H1 (cell line): ENCODE data around the gene PDE4D. TPM values are rescaled to one million over a fixed set of nuclear protein-coding genes. Genes with fewer than 3 reads are reported as not detected.

Source experiments
- CTCF ChIA-PET: fragments of 300-600 bp; sonication (Branson Sonifier 250); formaldehyde crosslinking; loops from one replicate; lab custom pipeline; 2021; ENCODE audit not compliant: partially characterized antibody; lab: Charles Lee
- POLR2A ChIA-PET: fragments of 300-600 bp; sonication (Branson Sonifier 250); formaldehyde crosslinking; loops from one replicate; lab custom pipeline; 2021; ENCODE audit warnings: inconsistent platforms; ENCODE audit not compliant: partially characterized antibody; lab: Charles Lee
- DNase-seq, 2 experiments: peaks; one replicate each; pipeline versions ENCODE4 v3.0.0 to v3.0.0-alpha.2; 2010 to 2022; ENCODE audit warnings: low spot score in 2 of 2, low read depth in 1 of 2, mixed read lengths in 1 of 2
- FAIRE-seq: peaks from 2 replicates; lab custom pipeline; 2011; peaks lifted over from hg19 to GRCh38; lab: Jason Lieb, UNC
- H2AFZ ChIP-seq: 2 replicates; pipeline ENCODE4 v1.8.1; 2012; ENCODE audit warnings: low read length, inconsistent platforms
- H2AK5ac ChIP-seq: 2 replicates; pipeline ENCODE4 v1.6.1; 2013; ENCODE audit warnings: low read depth, low read length
- H2BK120ac ChIP-seq: replicated peaks from 2 replicates; pipeline ENCODE3; 2013; ENCODE audit warnings: low read depth, low read length, inconsistent platforms
- H2BK12ac ChIP-seq: 2 replicates; pipeline ENCODE4 v1.6.1; 2013; ENCODE audit warnings: low read depth, low read length
- H2BK15ac ChIP-seq: 2 replicates; pipeline ENCODE4 v1.6.1; 2013; ENCODE audit warnings: low read length
- H2BK20ac ChIP-seq: 2 replicates; pipeline ENCODE4 v1.6.1; 2013; ENCODE audit warnings: low read length
- H2BK5ac ChIP-seq: 2 replicates; pipeline ENCODE4 v1.6.1; 2013; ENCODE audit warnings: low read depth, low read length
- H3K14ac ChIP-seq: 2 replicates; pipeline ENCODE4 v1.6.1; 2013; ENCODE audit warnings: inconsistent platforms; ENCODE audit not compliant: insufficient read length
- H3K18ac ChIP-seq: 2 replicates; pipeline ENCODE4 v1.6.1; 2013; ENCODE audit warnings: low read length; ENCODE audit errors: extremely low read depth
- H3K23ac ChIP-seq: 2 replicates; pipeline ENCODE4 v1.6.1; 2013; ENCODE audit warnings: inconsistent platforms; ENCODE audit not compliant: insufficient read length
- H3K23me2 ChIP-seq: 2 replicates; pipeline ENCODE4 v1.6.1; 2013; ENCODE audit warnings: low read depth, low read length
- H3K27ac ChIP-seq: 2 replicates; pipeline ENCODE4 v1.6.1; 2011; ENCODE audit warnings: low read depth, low read length, inconsistent platforms
- H3K27me3 ChIP-seq, 4 experiments: replicated peaks in 1 of 4; 1 replicate in 1 of 4; 2 replicates in 3 of 4; pipeline versions ENCODE4 v1.6.1 to v1.8.1; 2011 to 2013; ENCODE audit warnings: low read length in 3 of 4, mild to moderate bottlenecking in 3 of 4, inconsistent platforms in 2 of 4, mixed read lengths in 2 of 4, moderate library complexity in 1 of 4; ENCODE audit not compliant: control insufficient read depth in 3 of 4, insufficient read depth in 3 of 4; ENCODE audit errors: extremely low read depth in 1 of 4
- H3K36me3 ChIP-seq, 4 experiments: 2 replicates each; pipeline versions ENCODE4 v1.6.1 to v1.8.1; 2011 to 2013; ENCODE audit warnings: mild to moderate bottlenecking in 4 of 4, low read length in 3 of 4, moderate library complexity in 2 of 4, control low read depth in 1 of 4, inconsistent platforms in 1 of 4; ENCODE audit not compliant: insufficient read depth in 4 of 4, control insufficient read depth in 2 of 4
- H3K4ac ChIP-seq: replicated peaks from 2 replicates; pipeline ENCODE3; 2013; ENCODE audit warnings: low read length, low read depth, mixed read lengths, inconsistent platforms; ENCODE audit not compliant: insufficient read length
- H3K4me1 ChIP-seq, 4 experiments: replicated peaks in 1 of 4; 1 replicate in 1 of 4; 2 replicates in 3 of 4; pipeline versions ENCODE4 v1.6.1 to v1.8.1; 2011 to 2013; ENCODE audit warnings: low read length in 3 of 4, inconsistent platforms in 2 of 4, mixed read lengths in 1 of 4; ENCODE audit not compliant: insufficient read depth in 4 of 4, control insufficient read depth in 3 of 4
- H3K4me2 ChIP-seq, 2 experiments: 2 replicates each; pipeline versions ENCODE4 v1.6.1 to v1.8.1; 2011 to 2013; ENCODE audit warnings: low read depth in 2 of 2, low read length in 2 of 2, control low read depth in 1 of 2, inconsistent platforms in 1 of 2, mild to moderate bottlenecking in 1 of 2; ENCODE audit not compliant: insufficient read depth in 1 of 2
- H3K4me3 ChIP-seq, 4 experiments: fragments of 200-600, 300-600 bp in 1 of 4; sonication (generic), shearing (Covaris generic), sonication (Bioruptor Twin) in 1 of 4; 2 replicates each; pipeline versions ENCODE4 v1.5.1 to v1.8.1; 2011 to 2016; ENCODE audit warnings: low read length in 4 of 4, low read depth in 3 of 4, control low read depth in 2 of 4, inconsistent platforms in 2 of 4, mild to moderate bottlenecking in 2 of 4, mixed read lengths in 1 of 4, moderate library complexity in 1 of 4; ENCODE audit not compliant: insufficient read depth in 2 of 4; ENCODE audit errors: extremely low read depth in 1 of 4
- H3K56ac ChIP-seq: replicated peaks from 2 replicates; pipeline ENCODE3; 2013; ENCODE audit warnings: low read depth, mild to moderate bottlenecking, mixed read lengths, low read length, inconsistent platforms; ENCODE audit not compliant: insufficient read length
- H3K79me1 ChIP-seq: 2 replicates; pipeline ENCODE4 v1.6.1; 2013; ENCODE audit warnings: low read depth, low read length, control low read depth
- H3K79me2 ChIP-seq, 2 experiments: 2 replicates each; pipeline versions ENCODE4 v1.6.1 to v1.8.1; 2012 to 2013; ENCODE audit warnings: low read length in 2 of 2, mild to moderate bottlenecking in 2 of 2, inconsistent platforms in 1 of 2; ENCODE audit not compliant: insufficient read depth in 2 of 2, control insufficient read depth in 1 of 2
- H3K9ac ChIP-seq, 4 experiments: replicated peaks in 1 of 4; 1 replicate in 1 of 4; 2 replicates in 3 of 4; pipeline versions ENCODE4 v1.6.1 to v1.8.1; 2011 to 2013; ENCODE audit warnings: low read depth in 3 of 4, low read length in 3 of 4, control low read depth in 2 of 4, mild to moderate bottlenecking in 2 of 4, moderate library complexity in 2 of 4, inconsistent platforms in 1 of 4; ENCODE audit errors: extremely low read depth in 1 of 4
- H3K9me3 ChIP-seq, 2 experiments: 2 replicates each; pipeline versions ENCODE4 v1.6.1 to v1.8.1; 2012 to 2013; ENCODE audit warnings: mild to moderate bottlenecking in 2 of 2, moderate library complexity in 2 of 2, control low read depth in 1 of 2, inconsistent platforms in 1 of 2, low read depth in 1 of 2, low read length in 1 of 2, mixed read lengths in 1 of 2; ENCODE audit not compliant: insufficient read depth in 2 of 2
- H4K20me1 ChIP-seq, 2 experiments: replicated peaks in 1 of 2; 2 replicates each; pipeline versions ENCODE3 to v1.8.1; 2011 to 2013; ENCODE audit warnings: inconsistent platforms in 2 of 2, low read length in 2 of 2, mild to moderate bottlenecking in 1 of 2; ENCODE audit not compliant: insufficient read depth in 2 of 2, control insufficient read depth in 1 of 2
- H4K5ac ChIP-seq: 2 replicates; pipeline ENCODE4 v1.6.1; 2013; ENCODE audit warnings: low read length, low read depth, mixed read lengths, inconsistent platforms; ENCODE audit not compliant: insufficient read length
- H4K8ac ChIP-seq: 2 replicates; pipeline ENCODE4 v1.8.0; 2013; ENCODE audit warnings: mild to moderate bottlenecking, moderate library complexity, low read length, inconsistent platforms; ENCODE audit not compliant: insufficient read depth; ENCODE audit errors: extremely low read depth
- H4K91ac ChIP-seq: replicated peaks from 2 replicates; pipeline ENCODE3; 2013; ENCODE audit warnings: low read length, mixed read lengths, inconsistent platforms; ENCODE audit not compliant: insufficient read length
- BACH1 ChIP-seq: IDR thresholded peaks from 2 replicates; pipeline ENCODE4 v1.6.1; 2012; ENCODE audit warnings: low read length, improper control_type of control experiment
- CBX8 ChIP-seq: fragments of 300-800, 300-1000 bp; sonication (generic); IDR thresholded peaks from 2 replicates; pipeline ENCODE4 v1.7.1; 2016; ENCODE audit warnings: low read depth, low read length, borderline replicate concordance
- CHD2 ChIP-seq: IDR thresholded peaks from 2 replicates; pipeline ENCODE4 v1.6.1; 2012; ENCODE audit warnings: low read length, improper control_type of control experiment
- FOSL1 ChIP-seq: IDR thresholded peaks from 2 replicates; pipeline ENCODE4 v1.6.1; 2011; ENCODE audit warnings: mild to moderate bottlenecking, low read depth, low read length, moderate library complexity; ENCODE audit not compliant: insufficient read depth
- GTF2F1 ChIP-seq: IDR thresholded peaks from 2 replicates; pipeline ENCODE4 v1.6.1; 2012; ENCODE audit warnings: low read depth, low read length, improper control_type of control experiment, borderline replicate concordance
- JUN ChIP-seq: IDR thresholded peaks from 2 replicates; pipeline ENCODE4 v1.6.1; 2011; ENCODE audit warnings: low read depth, mild to moderate bottlenecking, improper control_type of control experiment, low read length
- JUND ChIP-seq: IDR thresholded peaks from 2 replicates; pipeline ENCODE4 v1.6.1; 2011; ENCODE audit warnings: mild to moderate bottlenecking, improper control_type of control experiment, low read length
- KDM1A ChIP-seq: fragments of 200-600, 300-600 bp; sonication (generic); IDR thresholded peaks from 2 replicates; pipeline ENCODE4 v1.7.1; 2016; ENCODE audit warnings: mild to moderate bottlenecking, low read length, borderline replicate concordance
- KDM5A ChIP-seq: fragments of 200-600 bp; IDR thresholded peaks from 2 replicates; pipeline ENCODE4 v1.7.1; 2012; ENCODE audit warnings: mild to moderate bottlenecking, low read length, inconsistent platforms, mixed read lengths
- RFX5 ChIP-seq: IDR thresholded peaks from 2 replicates; pipeline ENCODE4 v1.6.1; 2011; ENCODE audit warnings: low read depth, low read length, improper control_type of control experiment, borderline replicate concordance
- SP2 ChIP-seq: IDR thresholded peaks from 2 replicates; pipeline ENCODE4 v1.6.1; 2012; ENCODE audit warnings: mild to moderate bottlenecking, low read length, inconsistent platforms
- SRF ChIP-seq: IDR thresholded peaks from 2 replicates; pipeline ENCODE4 v1.6.1; 2011; ENCODE audit warnings: mild to moderate bottlenecking, low read depth, low read length, moderate library complexity
- USF2 ChIP-seq: IDR thresholded peaks from 2 replicates; pipeline ENCODE4 v1.6.1; 2011; ENCODE audit warnings: low read length, improper control_type of control experiment
- whole genome bisulfite sequencing, 2 experiments: shearing (Covaris generic) in 1 of 2; methylation state at CpG; one replicate each; pipeline versions ENCODE4 v1.1.6 to v1.1.7; 2013 to 2015; ENCODE audit warnings: low lambda C conversion rate in 2 of 2, mixed read lengths in 2 of 2, inconsistent platforms in 1 of 2, low coverage in 1 of 2, missing lambda C conversion rate in 1 of 2; ENCODE audit not compliant: insufficient replicate concordance in 2 of 2, insufficient coverage in 1 of 2, insufficient read length in 1 of 2; ENCODE audit errors: extremely low coverage in 1 of 2, missing lambda C conversion rate in 1 of 2; 5-methylcytosine and 5-hydroxymethylcytosine counted together
- polyA plus RNA-seq, 7 experiments: library from polyadenylated mRNA; depleted of rRNA in 3 of 7; stranded (reverse) in 5 of 7; unstranded in 2 of 7; fragments of >200 nt in 5 of 7; fragments of 200-250 nt in 2 of 7; gene quantifications; 1 replicate in 5 of 7; 2 replicates in 1 of 7; 4 replicates in 1 of 7; pipeline versions ENCODE4 v1.2.1 to v1.2.3, GENCODE V29; 2011 to 2013; ENCODE audit warnings: missing spikeins in 2 of 7, mixed read lengths in 2 of 7
- total RNA-seq: library from RNA; stranded (reverse); fragmentation: NEBNext Ultra II Directional; extraction: Animal tissue kit (Norgen Biotek cat#: 25700); gene quantifications from 2 replicates; pipeline ENCODE4 v1.2.1, GENCODE V29; 2021

The PDE4D gene
- total and polyA plus RNA-seq, 2 of the 8 experiments (the other 6 are each of a cell fraction or from before 2014, with no cell fraction given), result 2.3 to 3.7 TPM

- H3K9ac ChIP-seq, result no peak overlapping the region
- no peaks in the 10 kb centered on the region for H3K9me3 ChIP-seq
- no peaks in the 10 kb centered on the region for H4K20me1 ChIP-seq
- H3K4me3 ChIP-seq, result no peak overlapping the region
- FAIRE-seq (no peak), DNase-seq (no peak)
- POLR2A ChIA-PET, result no interaction called here
- H2BK120ac ChIP-seq, result no peak overlapping the region
- H3K79me1 ChIP-seq, result no peaks in the 10 kb centered on the region
- H3K23ac ChIP-seq, result no peak overlapping the region
- CTCF ChIA-PET, result interaction anchor here (1.4 kb wide), 2 partner anchors 19 to 307 kb away, joined by 3 read pairs; no protein-coding TSS in a partner anchor
- H3K36me3 ChIP-seq, result no peaks in the 10 kb centered on the region
- no peaks in the 10 kb centered on the region for H3K23me2 ChIP-seq
- no peaks in the 10 kb centered on the region for H3K27me3 ChIP-seq
- 92% methylated on average over 3 of the region's 3 CpGs; no CpG with 5 or more reads in 1 of the 2 experiments for WGBS, 2 experiments
- no peak overlapping the region for H2BK12ac ChIP-seq
- no peak overlapping the region for H2AFZ ChIP-seq
- H4K8ac ChIP-seq, result no peak overlapping the region
- H3K56ac ChIP-seq, result no peak overlapping the region
- no peak overlapping the region for H2BK5ac ChIP-seq
- no peak overlapping the region for H3K14ac ChIP-seq
- no peak overlapping the region for H4K5ac ChIP-seq
- no peak overlapping the region for H3K18ac ChIP-seq
- no peak overlapping the region for H2AK5ac ChIP-seq
- no peak overlapping the region for H2BK20ac ChIP-seq
- H2BK15ac ChIP-seq, result no peak overlapping the region
- no peak overlapping the region for H3K4ac ChIP-seq
- no peak overlapping the region for H3K4me2 ChIP-seq
- H3K79me2 ChIP-seq, result no peaks in the 10 kb centered on the region
- no peak overlapping the region for H4K91ac ChIP-seq
- no peaks in the 10 kb centered on the region for H3K4me1 ChIP-seq
- no peak overlapping the region for H3K27ac ChIP-seq
- TF ChIP-seq GTF2F1 (no peak), USF2 (no peak), SRF (no peak), JUN (no peak), FOSL1 (no peak), KDM5A (no peak), CHD2 (no peak), SP2 (no peak), RFX5 (no peak), KDM1A (no peak), CBX8 (no peak), BACH1 (no peak), JUND (no peak)
Observed at GRCh38 chr5:59193616-59194319, 699.8 kb downstream of the PDE4D start.
